ENCODE measurements around the gene ANO7.

Gene ANO7

DNA sequence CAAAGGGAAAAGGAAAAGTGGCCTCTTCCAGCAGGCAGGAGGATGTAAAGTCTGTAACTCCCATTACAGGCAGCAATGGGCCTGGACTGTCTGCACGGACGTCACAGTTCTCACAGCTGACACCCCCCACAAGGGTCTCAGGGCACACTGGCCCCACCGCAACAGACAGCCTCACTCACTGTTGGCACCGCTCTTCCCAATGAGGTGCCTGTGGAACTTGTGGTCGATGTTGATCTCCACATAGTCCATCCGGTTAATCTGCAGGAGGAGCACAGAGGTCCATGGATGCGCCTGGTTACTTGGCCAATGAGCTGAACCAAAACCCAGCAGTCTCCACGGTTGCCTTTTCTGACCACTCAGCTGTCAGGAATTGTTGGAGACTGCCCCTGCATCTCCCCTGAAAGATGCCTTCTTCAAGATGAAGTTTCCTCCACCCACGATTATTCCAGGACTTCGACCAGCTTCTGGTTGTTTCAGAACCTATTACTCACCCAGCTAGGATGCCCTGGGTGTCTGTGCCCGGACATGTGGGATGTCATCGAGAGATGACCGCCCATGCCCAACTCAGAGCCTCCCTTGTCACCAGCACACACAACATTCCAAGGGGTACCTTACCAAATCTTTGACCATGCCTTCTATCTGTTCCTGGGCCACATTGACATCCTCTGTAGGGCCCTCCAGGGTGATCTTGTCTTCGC, 64.5 kb downstream of the ANO7 start:
- DNase-seq (ENCODE audit: low read depth): no peak

DNA sequence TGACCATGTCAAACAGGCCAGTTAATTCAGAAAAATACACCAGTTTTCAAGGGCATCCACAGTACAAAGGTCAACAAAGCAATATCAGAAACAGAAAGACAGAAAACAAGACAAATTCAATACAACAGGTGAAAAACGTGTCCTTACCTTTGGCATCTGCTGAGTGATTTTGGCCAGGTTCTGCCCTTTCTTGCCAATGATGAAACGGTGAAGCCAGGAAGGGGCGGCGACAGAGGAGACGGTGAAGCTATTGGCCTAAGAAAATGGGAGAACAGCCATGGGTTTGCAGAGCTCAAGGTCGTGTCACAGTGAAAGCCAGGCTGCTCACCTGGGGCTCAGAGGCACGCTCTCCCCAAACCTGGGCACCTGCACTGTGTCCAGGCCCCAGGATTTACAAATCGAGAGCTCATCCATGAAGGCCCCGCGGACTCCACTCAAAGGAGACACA, 66.5 kb downstream of the ANO7 start:
- DNase-seq (ENCODE audit: low read depth): no peak

DNA sequence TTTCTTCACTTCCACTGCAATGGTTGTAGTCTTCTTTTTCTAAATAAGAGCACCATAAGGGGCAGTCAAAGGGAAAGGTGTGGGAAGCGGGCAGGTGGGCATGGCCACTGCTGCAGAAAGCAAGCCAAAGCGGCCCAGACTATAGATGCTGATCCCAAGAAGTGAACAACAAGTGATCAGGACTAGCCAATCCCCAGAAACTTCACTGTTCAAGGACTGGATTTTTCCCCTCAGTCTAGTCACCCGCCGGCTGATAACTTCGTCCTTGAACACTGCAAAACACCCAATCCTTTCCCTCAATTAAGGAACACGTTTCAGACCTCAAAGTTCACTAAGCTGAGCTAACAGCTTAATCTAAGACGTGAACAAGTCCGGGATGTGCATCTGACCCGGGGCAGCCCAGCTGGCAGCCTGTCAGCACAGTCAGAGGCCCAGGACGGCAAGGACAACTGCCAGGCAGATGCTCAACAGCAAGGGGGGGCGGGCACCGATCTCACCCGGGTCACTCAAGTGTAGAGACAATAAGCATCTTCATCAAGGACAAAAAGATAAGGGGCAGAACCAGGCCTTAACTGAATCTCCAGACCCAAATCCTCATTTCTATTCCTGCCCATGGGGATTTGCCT, 67.2 kb downstream of the ANO7 start:
- no peak for DNase-seq (ENCODE audit: low read depth)

DNA sequence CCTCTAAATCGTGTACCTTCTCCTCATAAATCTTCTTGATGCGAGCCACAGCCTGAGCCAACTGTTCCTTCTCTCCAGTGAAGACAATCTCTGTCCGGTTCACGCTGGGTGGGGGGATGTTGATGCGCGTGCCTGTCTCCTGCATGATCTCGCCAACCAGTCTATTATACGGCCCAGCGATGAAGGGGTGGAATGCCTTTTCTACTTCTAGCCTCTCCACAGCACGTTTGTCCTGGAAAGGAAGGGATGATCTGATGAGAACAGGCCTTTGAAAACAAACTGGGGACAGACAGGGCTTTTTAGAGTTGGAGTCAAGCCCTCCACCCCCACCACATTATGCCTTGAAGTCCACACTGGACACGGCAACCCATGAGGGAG, 67.7 kb downstream of the ANO7 start:
- DNase-seq (ENCODE audit: low read depth): no peak

DNA sequence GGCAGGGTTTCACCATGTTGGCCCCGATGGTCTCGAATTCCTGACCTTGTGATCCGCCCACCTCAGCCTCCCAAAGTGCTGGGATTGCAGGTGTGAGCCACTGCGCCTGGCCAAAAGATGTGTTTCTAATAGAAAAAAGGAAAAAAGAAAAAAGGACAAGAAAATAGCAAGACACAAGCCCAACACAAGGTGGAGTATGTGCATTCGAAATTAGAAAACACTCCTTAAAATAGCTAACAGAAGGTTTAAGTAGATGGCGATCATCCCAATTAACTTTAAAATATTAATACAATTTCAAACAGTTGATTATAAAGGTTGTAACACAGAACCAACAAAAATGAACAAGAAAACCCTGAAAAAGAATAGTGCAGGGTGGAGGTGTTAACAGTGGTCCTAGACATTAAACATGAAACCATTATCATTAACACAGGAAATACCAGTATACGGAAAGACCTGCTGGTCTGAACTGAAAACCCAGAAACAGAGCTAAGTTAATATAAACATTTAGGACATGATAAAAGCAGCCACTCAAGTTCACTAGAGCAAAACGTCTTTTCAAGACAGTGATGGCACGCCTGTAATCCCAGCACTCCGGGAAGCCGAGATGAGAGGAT, 69.0 kb downstream of the ANO7 start:
- DNase-seq (ENCODE audit: low read depth): no peak

DNA sequence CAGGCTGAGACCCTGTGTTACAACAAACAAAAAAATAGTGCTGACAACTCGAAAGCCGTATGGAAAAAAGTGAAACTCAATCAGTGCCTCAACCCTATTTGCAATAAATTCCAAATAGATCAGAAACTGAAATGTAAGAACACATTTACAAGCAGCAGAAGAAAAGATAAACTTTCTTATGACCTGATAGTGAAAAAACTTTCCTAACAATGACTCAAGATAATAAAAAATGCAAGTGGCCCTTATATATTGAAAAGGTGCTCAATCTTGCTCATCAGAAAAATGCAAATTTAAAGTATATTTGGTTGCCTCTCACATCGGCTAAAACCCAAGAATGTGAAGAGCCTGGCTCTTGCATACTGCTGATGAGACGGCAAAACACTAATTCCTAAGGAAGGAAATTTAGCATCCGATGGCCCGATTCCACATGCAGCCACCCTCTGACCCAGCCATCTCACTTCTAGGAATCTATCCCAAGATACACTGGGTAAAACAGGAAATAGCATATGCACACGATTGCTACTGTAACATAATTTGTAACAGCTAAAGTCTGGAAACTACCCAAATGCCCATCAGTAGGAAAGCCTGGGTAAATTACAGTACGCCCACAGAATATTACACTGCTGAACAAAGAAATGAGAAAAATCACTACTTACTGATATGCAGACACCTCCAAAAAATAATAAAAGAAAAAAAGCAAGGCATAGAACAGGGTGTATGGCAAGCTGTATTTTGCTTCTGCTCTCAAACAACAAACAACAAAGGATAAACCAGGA, 70.2 kb downstream of the ANO7 start:
- DNase-seq (ENCODE audit: low read depth): no peak

DNA sequence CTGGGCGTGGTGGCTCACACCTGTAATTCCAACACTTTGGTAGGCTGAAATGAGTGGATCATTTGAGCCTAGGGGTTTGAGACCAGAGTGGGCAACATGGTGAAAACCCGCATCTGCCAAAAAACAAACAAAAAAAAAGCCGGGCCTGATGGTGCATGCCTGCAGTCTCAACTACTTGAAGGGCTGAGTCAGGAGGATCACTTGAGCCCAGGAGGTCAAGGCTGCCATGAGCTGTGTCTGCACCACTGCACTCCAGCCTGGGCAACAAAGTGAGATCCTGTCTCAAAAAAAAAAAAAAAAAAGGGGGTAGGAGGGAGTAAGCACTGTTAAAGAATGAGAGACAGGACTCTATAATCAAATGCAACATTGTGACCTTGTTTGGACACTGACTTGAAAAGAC, 72.4 kb downstream of the ANO7 start:
- DNase-seq (ENCODE audit: low read depth): no peak

DNA sequence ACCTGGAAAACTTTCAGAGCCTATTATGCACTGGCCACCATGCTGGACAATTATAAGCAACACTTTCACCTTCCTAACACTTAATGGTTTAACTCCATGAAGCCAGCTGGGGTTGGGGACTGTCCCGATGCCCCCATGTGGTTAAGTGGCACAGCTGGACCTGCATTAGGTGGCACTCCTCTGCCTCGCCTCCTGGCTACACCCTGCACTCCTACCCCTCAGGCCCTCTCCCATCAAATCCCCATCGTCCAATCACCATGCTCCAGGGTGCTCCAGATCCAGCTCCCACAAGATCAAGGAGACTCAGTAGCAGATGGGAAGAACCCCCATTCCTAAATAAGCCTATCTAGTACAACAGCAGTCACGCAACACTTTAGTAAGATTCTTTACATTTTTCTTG, 73.2 kb downstream of the ANO7 start:
- no peak for DNase-seq (ENCODE audit: low read depth)

DNA sequence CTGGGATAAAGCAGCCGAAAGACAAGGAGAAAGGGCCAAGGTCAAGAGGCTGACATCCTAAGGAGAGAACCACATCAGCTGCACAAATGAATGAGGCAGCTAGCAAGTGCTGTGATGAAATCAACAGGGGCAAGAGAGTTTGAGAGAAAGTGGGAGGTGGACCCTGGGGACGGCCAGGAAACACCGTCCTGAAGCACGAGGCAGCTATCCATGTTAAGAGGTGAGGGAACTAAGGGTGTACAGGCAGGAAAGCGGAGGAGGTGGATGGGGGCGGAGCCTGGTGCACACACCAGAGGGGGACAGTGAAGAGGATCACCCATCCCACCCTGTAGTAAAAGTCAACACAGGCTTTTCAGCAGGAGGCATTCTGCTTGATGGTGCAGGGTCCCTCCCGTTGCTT, 74.6 kb downstream of the ANO7 start:
- DNase-seq (ENCODE audit: low read depth): no peak

DNA sequence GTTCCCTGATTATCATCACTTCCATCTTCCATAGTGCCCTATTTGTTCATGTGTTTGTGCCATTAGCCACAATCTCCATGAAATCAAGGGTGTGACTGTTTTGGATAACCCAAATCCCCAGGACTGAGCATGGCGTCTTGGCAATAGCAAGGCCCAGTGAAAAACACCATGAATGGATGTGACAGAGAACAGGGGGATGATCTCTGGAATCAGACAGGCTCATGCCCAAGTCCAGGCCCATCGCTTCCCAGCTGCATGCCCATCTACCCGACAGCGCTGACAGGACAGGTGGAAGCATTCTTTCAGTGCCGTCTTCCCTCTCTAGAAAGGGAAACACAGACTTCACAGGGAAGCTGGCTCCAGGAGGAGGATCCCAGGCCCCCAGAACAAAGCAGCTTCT, 77.0 kb downstream of the ANO7 start:
- DNase-seq (ENCODE audit: low read depth): no peak

DNA sequence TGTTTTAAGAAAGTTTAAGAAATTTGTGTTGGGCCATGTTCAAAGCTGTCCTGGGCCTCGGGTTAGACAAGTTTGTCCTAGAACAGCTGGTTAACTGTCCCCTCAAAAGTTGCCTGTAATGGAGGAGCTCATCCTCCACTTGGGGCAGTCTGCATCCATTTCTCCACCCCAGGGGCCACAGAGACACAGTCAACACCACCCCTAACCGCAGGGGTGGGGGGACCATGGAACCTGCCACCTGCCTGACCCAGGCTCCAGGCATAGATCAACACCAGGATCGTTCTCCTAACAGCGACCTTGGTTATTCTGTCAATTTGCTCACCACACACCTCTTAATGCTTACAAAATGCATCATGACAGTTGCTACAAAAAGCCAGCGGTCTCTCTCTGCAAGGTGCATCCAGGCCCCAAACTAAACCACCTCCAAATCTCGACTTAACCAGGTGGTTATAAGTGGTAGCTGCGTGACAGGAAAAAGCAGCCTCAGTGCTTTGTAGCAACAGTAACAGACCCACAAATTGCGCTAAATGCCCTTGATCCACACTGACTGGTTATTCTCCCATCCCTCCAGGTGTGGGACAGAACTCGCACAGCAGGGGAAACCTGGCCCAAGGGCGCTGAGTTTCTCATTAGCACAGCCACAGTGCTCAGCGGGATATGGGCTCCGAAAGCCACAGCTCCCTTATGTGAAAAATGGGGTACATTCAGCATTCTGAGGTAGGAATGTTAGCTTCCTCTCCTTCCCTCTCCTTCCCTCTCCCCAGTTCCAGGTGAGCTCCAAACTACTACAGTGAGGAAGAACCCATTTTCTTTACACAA, 79.0 kb downstream of the ANO7 start:
- no peak for DNase-seq (ENCODE audit: low read depth)

DNA sequence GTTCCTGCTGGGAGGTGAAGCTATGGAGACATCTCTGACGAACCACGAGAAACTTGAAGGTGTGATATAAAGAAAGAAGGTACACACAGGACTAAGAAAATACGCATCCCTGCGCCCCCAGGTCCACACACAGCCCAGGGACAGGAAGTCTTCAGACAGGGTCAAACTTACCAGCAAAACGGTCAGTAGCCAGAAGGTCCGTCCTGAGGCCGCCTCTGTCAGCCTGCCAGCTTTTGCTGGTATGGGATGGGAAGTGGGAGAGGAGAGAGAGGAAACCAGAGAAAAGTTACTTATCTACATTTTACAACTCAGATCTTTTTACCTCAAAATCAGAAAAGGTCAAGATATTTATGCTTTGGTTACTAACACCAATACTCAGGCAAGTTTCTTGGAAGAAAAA, 79.8 kb downstream of the ANO7 start:
- DNase-seq (ENCODE audit: low read depth): no peak

DNA sequence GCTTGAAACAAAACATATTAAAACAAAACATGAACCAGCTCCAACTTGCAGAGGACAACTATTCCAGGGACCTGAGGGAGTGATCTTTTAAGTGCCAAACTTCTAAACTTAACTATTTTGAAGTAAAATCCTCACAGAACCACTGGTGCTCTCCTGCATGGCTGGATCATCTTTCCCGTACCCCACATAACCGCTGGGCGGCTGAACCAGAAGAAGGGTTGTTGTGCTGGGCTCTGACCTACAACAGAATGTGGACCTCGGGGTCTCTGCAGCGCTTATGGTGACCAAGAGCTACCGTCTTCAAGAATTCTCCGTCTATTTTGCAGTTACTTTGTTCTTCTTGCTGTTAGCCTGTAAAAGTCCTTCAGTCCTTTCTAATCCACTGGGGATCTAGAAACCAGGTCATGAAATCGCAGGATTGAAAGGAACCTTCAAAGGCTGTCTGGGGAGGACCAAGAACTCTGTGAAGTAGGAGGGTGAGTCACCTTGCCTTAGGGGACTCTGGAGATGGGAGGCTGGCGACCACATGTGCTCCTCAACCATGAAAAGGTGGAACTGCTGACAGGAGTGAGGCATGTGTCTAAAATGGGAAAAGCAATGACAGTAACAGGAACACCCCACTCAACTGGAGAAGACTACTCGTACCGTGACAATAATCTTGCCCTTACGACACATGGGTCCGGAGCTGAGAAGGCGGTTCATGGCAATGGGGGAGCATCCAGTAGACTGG, 80.4 kb downstream of the ANO7 start:
- no peak for DNase-seq (ENCODE audit: low read depth)

DNA sequence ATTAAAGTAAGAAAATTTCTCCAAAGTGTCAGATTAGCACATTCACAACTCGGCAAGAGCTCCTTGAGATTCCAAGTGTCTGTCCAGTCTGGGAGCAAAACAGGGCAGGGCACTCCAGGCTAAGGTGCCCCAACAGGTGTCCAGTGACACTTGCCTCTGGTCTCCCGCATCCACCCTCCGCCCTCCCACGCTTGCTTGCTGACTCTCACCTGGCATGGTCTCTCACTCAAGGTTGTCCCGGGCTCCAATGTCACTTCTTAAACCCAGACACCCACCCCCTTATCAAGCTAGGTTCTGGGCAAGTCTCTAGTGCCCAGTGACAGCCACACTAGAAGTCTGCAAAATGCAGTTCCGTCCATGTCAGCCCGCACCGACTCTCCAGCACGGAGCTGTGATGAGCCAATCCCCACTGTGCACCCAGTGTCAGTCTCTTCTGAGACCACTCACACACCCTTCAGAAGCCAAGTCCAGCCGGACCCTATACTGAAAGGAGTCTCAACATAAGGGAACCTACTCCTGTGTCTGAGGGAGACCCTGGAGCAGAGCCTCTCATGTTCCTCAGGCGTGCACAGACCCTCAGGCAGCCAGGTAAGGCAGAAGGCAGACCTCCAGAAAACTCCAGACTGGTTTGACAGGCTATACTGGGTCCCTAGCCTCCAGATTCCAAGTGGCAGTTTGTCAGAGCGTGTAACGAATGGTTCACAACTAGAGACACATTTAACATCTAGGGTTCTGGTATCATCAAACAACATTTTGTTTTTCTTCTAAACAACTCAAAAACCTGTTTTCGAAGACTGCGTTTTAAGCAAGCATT, 81.4 kb downstream of the ANO7 start:
- no peak for DNase-seq (ENCODE audit: low read depth)

DNA sequence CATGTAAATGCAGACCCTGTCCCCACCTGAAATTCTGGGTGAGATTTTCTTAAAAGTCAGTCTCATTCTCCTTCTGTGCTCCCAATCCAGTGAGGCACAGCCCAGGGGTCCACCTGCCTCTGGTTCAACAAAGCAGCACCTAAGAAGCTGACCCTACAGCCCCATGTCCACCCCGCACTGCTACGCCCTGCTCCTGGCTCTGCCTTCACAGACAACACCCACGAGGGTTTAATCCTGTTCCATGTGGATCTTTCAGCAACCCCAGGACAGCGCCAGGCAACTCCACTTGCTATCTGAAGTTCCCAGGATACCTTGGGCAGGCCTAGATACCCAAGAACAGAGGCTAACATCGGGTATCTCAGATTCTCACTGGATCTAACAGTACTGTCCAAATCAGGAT, 82.1 kb downstream of the ANO7 start:
- no peak for DNase-seq (ENCODE audit: low read depth)

DNA sequence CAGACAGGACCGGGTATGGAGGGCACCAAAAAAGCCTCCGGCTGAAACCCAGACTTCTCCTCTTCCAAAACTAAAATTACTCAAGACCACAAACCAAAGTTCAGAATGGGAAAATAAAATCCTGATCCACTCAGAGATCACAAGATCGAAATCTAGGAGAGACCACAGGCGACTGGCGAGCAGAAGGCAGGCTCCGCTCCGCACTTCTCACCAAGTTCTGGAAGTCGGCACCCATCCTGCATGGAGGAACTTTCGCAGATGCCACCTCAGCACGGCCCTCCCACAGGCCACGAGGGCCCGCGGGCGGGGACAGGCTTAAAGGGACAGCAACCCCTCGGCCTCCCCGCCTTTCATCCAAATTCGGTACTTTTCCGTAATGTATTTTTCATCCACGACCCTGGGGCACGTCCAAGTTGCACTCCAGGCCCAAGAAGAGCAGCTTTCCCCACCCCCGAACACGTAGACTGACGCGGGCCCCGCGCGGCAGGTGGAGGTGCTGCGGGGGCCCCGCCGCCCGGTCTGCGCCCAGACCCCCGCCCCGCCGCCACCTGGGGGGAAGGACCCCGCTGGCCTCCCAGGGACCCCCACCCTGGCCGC, 83.3 kb downstream of the ANO7 start:
- peak; percentile 48 for DNase-seq (ENCODE audit: low read depth)

DNA sequence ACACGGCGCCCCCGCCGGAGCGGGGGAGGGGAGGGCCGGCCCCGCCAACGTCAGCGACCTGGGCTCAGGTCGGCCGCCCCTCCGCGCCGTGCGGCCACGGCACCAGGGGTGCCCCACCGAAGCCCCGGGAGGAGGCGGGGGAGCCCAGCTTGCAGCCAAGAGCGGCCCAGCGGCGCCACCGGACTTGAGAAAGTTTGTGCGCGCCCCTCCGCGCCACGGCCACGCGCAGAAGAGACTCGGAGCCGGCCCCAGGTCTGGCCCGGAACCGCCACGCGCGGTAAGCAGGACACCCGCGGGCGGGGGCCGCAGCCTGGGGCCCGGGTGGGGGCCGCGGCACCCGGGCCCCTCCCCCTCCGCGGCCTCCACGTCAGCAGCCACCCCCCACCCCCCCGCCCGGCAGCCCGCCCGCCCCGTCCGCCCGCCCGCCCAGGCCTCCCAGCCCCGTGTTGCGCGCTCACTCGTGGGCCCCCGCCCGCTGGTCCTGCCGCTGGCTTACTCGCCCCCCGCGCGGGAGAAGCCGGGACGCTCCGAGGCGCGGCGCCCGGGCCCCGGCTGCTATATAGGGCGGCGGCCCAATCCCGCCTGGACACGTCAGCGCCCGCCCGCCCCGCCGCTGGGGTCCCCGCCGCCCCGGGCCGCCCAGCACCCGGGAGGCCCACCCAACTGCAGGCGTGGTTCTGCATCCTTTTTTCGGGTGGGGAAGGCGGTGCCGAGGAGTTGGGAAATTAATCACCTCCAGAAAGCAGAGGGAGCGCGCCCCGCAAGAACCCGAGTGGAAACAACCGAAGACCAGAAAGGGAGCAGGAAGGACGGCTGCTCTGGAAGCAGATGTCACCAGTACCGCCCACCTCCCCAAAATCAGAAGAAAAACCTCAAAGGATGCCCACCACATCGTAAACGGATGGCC, 84.1 kb downstream of the ANO7 start:
- peak; percentile 43 for DNase-seq (ENCODE audit: low read depth)

DNA sequence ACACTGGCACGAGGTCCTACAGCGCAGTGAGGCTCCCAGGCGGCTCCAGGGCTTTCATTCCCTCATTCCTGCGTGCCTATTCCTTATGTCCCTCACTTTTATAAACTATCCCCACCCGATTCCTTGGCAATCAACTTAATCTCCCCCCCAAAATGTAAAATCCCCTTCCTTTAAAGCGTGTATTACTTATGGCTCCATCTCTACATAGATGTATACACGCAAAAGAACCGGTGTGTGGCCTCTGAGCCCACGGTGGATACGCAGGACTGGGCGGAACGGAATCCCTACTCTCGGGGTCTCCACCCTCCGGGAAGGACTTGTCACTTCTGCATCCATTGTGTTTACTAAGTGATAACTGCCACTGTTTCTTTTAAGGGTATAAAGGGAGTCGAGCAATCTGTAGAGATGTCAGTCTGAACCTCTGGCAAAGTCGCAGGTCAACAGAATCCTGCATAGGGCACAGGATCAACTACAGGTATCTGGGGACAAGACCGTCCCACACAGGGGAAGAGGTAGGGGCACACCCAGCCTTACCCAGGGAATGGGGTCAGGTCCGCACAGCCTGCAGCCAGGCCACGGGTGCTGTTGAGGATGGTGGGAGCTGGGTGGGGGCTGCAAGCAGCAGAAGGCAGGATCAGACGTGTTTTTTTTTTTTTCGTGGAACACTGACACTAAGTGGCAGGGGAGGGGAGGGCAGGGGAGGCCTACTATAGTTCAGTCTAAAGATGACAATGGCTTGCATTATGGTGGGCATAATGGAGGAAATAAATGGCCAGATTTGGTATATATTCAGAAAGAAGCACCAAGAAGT, 84.9 kb downstream of the ANO7 start:
- DNase-seq (ENCODE audit: low read depth): no peak

All from activated T-cell treated with anti-CD3 and anti-CD28 coated beads for 24 hours (primary cell).